ENCODE measurements around the gene ARID1B.

ARID1B gene

DNA sequence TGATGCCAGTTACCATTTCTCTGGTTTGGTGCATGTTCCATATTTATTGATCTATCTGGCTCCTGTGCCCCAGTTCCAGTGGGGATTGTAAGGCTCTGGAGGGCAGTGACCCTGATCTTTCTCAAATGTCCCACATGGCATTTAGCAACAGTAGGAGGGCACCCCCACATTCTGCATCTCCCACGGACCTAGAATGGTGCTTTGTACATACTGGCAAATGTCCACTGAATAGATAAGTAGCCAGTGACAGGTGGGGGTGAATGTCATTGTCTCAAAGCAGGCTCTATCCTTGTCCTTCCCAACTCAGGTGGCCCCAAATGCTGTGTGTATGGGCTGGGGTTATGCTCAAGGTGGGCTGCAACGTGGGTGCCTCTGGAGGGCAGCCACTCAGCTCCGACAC lies 462.0 kb downstream of the ARID1B start:
- DNase-seq, result no peak

DNA sequence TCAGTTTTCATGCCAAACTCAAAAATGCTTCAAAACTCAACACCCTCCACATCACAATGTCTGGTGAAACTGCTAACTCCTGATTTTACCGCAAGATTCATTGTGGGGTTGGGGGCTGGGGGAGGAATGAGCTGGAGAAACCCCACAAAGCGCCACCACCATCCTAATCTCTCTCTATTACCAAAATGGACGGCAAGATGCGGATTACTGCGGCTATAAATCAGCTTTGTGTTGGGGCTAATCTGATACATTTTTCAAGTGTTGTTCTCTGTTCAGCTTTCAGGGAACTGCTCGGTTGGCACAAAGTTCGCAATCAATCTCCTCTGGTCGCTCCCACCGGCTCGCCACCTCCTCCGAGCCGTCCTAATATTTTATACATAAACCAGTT lies 462.5 kb downstream of the ARID1B start:
- no peak for DNase-seq

DNA sequence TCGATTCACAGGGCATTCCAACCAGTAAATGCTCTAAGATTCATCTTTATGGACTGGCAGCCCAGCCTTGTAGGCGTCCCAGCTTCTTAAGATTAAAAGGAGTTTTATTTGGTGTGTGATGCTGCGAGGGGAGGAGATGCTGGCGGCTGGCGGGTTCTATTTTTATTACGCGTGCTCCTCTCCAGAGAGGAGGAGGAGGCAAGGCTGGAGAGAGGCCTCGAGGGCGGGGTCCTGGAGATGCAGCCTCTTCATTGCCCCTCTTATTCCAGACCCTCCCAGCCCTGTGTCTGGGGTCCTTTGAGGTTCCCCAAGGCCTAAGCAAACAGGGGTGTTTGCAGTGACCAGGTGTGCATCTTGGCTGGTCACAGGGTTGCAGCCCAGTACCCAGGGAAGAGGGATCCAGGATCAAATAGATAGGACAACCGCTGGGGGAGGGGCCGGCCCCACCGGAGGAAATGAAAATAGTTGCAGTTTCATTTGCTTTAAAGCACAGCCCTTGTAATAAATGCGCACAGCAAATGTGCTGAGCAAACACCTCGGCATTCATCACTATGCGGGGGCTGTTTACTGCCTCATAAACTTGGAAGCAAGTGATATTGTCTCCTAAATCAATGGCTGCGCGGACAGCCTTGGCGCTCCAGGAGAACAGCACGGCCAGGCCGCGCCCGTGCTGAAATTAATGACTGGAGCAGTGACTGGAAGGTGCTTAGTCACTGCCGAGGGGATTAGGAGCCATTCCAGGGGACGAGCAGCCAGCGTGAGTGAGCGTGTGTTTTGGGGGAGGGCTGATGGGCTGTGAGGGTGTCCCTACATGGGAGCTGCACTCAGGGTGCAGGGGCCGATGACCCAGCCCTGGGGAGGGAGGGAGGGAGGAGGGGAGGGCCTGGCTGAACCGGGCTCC lies 463.1 kb downstream of the ARID1B start:
- DNase-seq, result no peak

DNA sequence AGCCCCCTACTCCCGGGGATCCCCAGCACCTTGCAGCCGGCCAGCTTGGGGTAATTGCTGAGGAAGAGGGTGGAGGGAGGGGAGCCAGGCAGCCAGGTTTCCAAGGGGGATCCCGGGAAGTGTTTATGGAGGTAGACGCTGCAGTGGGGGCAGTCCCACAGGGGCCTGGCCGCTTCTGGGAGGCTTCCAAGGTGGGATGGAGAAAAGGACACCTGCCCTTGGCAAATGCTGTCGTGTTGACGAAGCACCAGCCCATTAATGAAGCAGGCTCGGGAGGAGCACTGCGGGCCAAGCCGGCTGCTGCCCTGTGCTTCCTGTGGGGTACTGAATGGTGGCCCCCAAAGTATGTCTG lies 463.8 kb downstream of the ARID1B start:
- DNase-seq, result no peak

DNA sequence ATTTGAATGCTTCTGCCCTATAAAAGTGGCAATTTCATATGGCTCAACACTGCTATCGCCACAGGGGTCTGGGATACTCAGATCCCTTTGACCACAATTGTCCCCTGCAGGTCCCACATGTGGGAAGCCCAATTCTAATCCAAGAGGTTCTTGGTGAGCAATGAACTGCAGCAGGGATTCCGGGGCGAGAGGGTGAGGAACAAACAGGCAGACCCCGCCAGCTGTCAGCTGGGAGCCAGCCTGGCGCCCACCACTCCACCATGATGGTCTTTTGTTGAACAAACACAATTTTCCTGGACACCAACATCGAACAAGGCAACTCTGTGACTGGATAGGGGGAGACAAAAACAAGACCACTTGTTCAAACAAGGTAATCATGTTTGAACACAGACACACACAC lies 465.6 kb downstream of the ARID1B start:
- DNase-seq, result no peak

DNA sequence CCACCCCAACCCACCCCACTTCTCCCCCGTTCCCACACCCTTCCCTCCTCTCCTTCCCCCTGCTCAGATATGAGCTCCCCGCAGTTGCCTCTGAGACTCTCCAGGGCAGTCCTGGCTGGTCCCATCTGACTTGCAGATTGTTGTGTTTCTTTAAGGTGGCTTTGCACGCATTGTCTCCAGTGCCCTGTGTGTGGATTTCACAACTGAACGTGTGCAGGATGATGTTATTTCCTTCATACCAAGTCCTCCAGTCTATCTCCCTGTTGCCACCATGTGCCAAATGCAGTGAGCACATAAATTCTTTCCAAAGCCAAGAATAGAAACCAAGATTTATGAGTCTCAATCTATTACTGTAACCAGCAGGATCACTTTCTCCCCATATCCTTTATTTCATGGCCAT lies 467.0 kb downstream of the ARID1B start:
- no peak for DNase-seq

DNA sequence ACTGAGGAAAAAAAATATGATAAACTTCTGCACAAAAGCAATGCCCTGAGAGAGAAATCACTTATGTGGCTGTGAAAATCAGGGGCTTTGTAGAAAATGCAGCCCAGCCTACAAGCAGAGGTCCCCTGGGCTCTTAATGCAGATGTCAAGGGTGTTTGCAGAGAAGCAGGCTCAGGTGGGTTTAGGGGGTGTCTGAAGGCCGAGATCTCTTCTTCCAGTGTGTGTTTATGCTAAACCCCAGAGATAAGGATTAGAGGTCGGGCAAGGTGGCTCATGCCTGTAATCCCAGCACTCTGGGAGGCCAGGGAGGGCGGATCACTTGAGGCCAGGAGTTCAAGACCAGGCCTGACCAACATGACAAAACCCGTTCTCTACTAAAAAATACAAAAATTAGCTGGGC lies 467.6 kb downstream of the ARID1B start:
- no peak for DNase-seq

DNA sequence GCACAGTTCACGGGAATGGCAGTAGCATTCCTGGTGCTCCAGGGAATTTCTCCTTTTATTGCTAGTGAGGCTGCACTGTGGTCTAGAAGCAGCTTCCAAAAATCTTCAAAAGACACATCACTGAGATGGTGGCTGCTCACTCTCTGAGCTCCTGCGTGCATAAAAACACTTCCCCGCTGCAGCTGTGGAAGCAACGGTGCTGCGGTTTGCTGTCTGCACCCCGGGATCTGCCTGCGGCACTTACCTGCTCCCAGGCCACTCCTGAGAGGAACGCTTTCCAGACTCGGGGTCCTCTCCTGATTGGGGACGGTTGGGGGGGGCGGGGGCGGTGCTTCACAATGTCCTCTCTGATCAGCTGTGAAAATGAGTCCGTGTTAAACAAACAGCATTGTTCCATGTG lies 468.3 kb downstream of the ARID1B start:
- DNase-seq, result no peak

DNA sequence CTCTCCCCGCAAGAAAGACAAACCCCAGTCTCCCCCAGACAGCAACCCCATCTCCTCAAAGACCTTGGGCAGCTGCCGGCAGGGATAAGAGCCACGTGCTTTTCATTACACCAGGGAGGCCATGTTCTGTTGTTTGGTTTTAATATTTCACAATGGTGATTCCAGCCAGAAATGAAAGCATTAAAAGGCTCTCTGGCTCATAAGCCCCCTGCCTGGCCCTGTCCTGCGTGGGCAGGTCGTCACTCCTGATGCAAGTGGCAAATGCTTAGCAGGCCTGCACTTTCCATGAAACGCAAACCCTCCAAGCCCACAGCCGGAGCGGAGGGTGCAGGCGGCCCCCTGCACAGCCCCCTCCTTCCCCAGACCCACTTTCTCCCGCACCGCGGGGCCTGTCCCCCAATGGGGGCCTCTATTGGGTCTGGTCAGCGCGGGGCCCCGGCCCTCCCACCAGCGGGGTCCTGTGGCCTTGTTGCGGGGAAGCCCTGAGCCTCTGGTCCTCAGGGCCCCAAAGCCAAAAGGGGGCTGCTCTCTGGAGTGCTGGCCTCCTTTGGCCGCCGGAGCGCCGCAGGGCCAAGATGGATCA lies 469.0 kb downstream of the ARID1B start:
- no peak for DNase-seq

DNA sequence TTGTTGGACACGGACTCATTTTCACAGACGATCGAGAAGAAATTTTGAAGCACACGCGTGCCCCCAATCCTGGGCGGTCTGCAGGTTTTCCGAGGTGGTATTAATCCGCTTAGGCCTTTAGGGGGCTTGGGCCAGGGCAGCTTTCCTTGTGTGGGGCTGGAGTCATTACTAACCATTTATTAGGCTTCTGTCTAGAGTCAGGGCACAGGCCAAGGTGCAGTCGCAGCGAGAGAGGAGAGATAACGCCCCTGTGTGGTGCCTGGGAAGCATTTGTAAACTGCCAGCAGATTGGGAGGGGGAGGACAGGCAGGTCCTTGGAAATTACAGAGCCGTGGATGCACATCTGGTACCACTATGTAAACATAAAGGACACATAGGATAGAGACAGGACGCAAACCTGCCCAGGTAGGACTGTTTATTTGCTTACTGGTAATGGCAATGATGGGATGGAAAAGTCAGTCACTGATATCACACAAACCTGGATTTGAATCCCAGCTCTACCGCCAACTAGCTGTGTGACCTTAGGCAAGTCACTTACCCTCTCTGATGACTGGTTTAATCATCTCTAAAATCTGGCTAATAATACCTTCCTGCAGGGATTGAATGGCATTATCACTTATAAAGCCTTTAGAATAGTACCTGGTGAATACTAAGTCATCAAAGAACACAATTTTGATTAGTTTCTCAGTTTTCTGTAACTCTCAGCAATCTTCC lies 469.8 kb downstream of the ARID1B start:
- DNase-seq, result no peak

DNA sequence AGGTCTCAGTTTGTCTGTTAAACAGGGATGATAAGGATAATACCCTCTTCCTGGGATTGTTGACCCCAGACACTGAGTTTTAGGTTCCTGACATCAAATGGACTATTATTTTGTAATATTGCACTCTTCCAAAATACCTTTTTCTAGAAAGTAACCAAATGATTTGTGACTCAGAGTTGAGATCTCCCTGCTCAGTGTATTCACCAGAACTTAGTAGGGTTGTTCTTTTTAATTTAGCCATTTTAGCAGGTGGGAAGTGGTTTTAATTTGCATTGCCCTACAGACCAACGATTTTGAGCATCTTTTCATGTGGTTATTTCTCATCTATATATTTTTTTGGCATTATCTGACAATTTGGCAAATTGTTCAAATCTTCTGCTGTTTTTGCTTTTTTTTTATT lies 471.1 kb downstream of the ARID1B start:
- no peak for DNase-seq

DNA sequence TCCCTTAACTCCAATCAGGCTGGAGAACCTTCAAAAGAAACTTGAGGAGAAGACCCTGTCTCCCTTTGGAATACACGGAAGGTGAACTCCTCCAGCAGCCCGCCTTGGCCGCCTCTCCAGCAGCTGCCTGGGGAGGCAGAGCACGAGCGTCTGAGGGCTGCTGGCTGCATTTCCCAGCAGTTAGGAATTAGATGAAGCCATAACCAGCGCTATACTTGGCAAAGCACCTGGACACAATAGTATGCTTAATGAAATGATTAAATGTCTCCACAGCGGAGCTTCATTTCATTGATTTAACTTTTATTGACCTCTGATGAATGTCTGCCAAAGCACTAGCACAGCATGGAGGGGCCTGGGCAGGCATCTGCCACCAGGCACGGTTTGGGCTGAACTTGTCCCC lies 472.6 kb downstream of the ARID1B start:
- DNase-seq, result no peak

DNA sequence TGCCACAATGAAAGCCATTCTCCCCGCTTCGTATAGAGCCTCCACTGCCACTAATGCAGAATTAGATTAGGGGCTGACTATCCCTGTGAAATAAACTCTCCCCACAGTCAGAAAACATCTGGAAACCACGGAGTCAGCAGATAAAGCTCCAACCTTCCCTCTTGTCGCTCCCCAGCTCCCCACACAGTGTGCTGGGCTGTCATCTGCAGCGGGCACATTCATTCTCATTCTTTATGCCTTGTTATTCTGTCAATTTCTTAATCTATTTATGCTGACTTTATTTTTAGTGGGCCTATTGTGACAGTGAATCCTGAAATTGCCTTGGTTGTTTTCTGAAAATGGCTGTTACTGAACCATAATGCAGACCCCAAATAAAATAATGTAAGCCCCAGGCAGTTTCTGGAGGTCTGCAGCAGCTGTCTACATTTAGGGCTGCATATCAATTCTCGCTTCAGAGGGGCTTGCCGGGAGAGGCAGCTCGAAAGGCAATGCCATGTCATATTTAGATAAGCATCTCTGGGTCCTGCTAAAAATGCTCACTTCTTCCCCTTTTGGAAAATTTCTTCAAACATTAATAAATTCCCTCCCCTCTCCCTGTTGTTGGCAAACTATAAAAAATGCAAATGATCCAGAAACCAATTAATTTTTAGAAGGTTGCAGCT lies 474.5 kb downstream of the ARID1B start:
- DNase-seq, result no peak

DNA sequence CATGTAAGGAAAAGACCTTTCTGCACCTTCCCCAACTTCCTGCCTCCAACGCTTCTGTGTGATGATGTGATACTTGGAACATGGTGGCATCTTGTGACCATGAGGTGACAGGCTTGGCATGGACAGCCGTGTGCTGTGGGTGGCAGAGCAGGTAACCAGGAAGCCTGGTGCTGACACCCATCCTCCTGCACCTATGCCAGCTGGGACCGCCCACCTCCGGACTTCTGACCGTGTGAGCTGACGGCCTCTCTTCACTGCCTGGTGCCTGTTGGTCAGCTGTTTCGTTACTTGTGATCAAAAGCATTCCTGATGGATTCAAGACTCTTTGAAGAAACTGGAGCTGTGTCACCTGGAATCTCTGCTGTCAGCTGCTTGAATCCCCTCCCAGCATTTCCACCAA lies 475.8 kb downstream of the ARID1B start:
- no peak for DNase-seq

DNA sequence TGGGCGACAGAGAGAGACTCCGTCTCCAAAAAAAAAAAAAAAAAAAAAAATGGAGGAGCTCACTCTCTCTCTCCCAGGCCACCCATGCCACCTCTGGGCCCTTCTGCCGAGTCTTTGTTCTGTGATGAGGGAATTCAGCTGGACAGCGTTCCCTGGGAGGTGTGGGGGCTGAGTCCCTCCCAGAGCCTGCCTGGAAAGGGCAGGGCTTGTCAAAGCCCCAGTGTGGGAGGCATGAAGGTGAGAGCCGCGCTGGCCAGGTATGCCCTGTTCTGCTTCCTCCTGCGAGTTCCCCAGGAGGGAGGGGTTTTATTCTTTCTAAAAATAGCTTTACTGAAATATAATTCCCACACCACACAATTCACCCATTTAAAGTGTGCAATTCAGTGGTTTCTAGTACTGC lies 476.5 kb downstream of the ARID1B start:
- no peak for DNase-seq

DNA sequence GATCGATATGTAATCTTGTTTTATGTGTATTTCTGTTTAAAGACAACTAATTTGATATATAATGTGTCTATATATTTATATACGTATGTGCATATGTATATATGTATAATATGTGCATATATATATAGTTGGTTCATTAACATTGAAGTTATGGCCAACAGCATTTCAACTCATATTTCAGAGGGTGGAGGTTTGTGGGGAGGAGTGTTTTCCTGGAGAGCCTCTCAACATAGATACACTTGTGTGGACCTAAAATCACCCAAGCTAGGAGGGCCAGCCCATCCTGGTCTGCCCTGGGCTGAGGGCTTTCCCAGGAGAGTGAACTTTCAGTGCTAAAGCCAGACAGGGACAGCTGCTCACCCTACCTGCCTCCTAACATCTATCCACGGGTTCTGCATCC lies 477.4 kb downstream of the ARID1B start:
- no peak for DNase-seq

DNA sequence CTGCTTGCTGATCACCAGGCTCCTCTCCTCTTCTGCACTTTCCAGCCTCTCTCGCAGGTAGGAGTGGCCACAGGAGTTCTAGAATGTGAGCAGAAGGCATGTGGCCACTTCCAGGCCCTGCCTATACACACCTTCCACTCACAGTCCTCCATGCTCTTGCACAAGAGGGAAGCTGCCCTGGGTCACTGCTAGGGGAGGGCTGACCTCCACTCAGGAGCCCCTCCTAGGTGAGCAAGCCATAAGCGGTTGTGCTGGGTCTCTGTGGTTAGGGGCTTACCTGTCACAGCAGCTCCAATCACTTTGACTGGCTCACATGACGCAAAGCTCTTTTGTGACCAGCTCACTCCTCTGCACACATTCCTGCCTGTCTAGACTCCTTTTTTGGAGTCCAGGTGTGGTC lies 477.9 kb downstream of the ARID1B start:
- DNase-seq, result no peak

DNA sequence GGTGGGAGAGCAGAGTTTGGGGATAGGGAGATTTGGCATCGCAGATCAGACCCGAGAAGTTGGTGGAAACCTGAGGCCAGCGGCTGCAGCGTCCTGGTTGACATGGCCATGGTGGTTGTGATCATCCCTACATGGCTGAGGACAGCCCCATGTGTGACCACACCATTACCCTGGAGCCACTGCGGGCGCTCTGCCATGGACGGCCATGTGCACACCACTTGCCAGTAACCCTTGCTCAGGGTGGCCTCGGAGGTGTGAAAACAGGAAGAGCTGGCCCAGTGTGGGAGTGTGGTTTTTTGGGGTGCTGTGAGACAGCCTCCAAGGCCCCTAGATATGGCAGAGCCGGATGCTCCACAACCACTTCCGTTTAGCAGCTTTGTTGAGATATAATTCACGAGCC lies 481.7 kb downstream of the ARID1B start:
- peak; percentile 59 for DNase-seq

DNA sequence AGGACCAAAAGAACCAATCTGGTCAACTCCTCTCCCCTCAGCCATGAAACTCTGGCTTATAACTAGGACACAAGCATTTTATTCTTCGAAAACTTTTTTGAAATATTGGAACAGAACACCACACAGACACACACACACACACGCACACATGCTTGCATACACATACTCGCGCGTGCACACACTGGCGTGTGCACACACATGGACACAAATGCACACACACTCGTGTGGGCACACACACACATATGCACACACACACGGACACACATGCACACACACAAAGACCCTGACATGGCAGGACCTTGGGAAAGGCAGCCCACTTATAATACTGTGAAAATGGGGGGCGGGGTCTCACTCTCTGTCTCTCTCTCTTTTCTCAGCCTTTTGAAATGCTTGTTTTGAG lies 482.3 kb downstream of the ARID1B start:
- DNase-seq, result no peak

Data from CD4-positive, alpha-beta T cell treated with Interleukin-21 for 1 hour (primary cell).